ENCODE data around the gene PPFIA1.

The PPFIA1 gene

DNA sequence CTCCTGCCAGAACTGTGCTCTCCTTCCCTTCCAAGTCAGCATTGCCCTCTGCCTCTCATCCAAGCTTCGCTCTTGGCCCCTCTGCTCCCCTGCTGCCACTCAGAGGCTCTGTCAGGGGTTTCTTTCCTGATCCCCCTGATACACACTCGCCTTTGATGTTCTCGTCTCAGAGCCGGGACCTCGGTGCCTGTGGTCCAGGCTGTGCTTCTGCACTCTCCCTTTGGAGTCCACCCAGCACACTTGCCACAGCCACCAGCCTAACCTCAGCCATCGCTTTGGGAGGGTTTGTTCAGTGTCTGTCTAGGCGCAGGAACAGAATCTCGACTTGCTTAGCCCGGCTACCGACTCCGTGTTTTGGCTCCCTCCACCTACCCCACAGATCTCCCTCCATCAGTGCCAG is 29.1 kb downstream of the PPFIA1 start:
- no peak for DNase-seq

GRCh38 chr11:70301191-70301590 is 30.7 kb downstream of the PPFIA1 start:
- no peak for DNase-seq

DNA sequence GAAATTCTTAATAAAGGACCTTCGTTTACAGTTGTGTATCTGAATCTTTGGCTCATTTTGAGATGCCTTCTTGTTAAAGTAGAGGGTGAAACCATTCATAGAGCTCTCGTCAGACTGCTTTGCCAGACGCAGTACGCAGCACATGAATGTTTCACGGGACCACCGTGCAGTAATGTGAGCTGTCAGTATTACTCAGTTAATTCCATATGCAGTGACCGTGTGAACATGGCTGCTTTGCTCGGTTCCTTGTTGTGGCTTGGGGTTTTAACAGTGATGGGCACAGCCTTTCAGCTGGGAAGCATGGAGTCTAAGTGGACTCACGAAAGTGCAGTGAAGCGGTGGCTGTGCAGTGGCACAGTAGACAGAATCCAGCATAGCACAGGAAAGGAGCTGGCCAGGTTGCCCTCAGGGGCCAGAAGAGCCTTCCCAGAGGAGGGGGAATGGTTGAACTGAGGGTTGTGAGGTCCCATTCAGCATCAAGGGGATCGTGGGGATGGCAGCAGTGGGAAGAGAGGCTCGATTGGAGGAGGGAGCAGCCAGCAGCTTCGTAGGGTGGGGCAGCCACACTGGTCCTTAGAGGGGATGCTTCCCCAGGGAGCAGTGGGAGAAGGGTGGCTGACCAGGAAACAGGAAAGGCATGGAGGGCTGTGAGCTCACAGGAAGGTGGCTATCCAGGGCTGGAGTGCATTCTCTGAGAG is 31.4 kb downstream of the PPFIA1 start:
- DNase-seq: no peak

GRCh38 chr11:70302419-70302752 is 31.9 kb downstream of the PPFIA1 start:
- DNase-seq: no peak

- DNase-seq: no peak
These were observed 32.6 kb downstream of the PPFIA1 start for GRCh38 chr11:70303070-70303469.

DNA sequence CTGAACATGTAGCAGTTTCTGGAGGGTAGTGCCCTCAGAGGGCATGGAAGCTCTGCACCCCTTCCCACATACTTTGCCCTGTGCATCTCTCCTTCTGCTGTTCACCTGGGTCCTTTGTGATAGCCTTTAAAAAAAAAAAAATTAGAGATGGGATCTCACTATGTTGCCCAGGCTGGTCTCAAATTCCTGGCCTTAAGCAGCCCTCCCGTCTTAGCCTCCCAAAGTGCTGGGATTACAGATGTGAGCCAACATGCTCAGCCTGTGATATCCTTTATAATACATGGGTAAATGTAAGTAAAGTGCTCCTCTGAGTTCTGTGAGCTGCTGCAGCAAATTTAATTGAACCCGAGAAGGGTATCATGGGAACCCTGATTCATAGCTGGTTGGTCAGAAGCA is 33.7 kb downstream of the PPFIA1 start:
- DNase-seq: no peak

DNA sequence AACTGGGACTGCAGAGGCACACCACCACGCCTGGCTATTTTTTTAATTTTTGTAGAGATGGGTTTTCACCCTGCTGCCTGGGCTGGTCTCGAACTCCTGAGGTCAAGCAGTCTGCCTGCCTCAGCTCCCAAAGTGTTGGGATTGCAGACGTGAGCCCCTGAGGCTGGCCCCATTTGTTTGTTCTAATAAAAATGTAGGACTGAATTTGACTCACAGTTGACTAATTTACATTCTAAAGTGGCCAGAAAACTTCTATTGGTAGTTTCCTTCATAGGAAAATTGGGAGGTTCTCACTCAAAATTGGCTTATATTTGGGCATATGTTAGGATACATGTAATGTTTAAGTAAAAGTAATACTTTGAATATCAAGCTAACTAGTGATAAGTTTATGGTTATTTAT is 35.0 kb downstream of the PPFIA1 start:
- no peak for DNase-seq

DNA sequence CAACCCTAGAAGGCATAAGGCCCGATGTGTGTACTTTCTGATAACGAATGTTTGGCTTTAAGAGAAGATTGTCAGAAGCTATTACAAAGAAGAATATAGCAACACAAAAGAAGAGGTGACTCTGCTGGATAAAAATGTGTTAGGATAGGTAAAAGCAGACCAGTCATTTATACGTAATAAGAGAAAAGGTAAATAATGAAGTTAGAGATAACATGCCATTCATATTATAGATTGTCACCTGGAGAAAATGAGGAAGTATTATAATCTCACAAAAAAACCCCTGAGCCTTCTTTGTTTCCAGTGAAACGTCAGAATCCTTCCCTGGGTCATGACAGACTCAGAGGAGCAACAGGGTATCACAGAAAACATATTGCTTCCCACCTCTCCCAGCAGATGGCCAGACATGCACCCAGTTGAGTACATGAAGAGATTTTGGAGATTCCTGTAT is 36.1 kb downstream of the PPFIA1 start:
- no peak for DNase-seq

DNA sequence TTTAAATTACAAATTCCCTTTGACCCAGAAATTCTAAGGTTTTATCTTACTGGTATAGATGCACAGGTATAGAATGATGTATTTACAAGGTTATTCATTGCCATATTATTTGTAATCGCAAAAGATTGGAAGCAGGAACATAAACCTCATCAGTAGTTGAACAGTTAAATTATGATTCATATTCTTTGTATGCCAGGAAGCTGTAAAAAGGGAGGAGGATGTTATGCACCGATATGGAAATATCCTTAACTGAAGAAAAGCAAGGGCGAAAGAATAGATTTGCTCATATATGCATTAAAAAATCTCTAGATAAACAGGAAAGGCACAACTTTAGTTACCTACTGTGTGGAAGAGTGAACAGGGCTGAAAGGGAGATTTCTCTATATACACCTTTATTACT is 36.7 kb downstream of the PPFIA1 start:
- no peak for DNase-seq

- no peak for DNase-seq
These were observed 41.1 kb downstream of the PPFIA1 start for GRCh38 chr11:70311616-70312015.

GRCh38 chr11:70312401-70313357 is 42.2 kb downstream of the PPFIA1 start:
- DNase-seq: no peak

DNA sequence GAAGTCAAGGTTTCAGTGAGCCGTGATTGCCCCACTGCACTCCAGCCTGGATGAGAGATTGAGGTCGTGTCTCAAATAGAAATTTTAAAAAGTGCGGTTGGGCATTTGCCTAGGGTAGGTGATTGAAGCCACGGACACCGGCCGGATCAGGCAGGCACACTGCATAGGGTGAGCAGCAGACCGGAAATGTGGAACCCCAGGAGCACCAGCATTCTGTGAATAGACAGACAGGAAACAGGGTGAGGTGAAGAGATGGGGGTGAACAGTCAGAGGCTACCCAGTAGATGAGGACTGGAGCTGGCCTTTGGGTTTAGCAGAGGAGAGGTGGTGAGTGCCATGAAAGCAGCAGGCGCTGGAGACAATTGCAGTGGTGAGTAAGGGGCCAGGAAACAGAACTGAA is 43.5 kb downstream of the PPFIA1 start:
- DNase-seq: no peak

GRCh38 chr11:70314730-70315129 is 44.2 kb downstream of the PPFIA1 start:
- no peak for DNase-seq

DNA sequence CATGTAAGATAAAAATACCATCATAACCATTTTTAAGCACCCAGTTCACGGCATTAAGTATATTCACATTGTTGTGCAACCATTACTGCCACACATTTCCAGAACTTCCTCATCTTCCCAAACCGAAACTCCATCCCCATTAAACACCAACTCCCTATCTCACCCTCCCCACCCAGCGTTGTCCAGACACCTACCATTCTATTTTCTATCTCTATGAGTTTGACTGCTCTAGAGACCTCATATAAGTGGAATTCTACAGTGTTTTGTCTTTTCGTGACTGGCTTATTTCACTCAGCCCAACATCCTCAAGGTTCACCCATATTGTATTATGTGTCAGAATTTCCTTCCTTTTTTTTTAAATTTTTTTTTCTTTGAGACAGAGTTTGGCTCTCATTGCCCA is 45.2 kb downstream of the PPFIA1 start:
- DNase-seq: no peak

DNA sequence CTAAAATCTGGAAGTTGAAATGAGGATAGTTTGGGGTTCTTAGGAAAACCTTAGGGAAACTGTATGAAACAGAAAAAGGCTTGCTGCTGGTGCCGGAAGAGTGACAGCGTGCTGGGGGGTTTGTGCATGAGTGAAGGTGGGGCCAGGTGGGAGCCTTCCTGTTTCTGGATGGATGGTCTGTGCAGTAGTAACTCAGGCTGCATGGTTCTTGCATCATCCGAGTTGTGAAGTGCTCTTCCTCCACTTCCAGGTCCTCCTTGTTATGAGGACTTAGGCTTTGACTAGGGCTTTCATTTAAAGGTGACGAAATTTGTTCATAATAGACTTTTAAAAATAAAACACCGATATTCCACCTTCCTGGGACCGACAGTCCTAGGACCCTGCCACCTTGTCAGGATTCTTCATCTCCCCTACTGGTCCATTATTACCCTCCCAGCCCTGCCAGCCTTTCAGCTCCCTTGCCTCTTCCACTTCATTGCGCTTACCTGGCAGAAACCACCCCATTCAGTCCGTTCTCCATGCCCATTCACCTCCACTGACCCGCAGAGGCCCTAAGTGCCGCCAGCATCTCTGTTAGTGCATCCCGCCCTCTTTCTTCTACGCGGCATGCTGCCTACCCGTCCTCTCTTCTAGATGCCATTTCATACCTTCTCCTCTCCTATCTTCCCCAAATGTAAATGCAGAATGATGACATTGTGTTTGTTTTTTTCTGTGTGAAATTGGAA is 47.3 kb downstream of the PPFIA1 start:
- DNase-seq: no peak

GRCh38 chr11:70319396-70320076 is 49.0 kb downstream of the PPFIA1 start:
- no peak for DNase-seq

DNA sequence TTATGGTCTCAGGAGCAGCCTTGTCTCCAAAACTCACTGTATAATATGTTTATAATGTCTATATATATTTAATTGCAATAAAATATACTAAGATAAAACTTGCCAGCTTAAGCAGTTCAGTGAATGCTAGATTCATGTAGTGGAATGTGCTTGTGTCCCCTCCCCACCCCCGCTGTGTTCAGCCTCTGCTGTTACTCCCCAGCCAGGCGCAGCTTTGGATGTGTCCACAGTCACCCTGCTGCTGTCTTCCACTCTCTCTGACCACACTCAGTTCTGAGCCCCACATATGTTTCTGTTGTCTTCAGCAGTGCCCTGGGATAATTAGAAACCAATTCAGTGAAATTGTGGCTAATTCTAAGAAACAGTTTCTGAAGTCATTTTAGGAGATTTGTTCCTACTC is 52.2 kb downstream of the PPFIA1 start:
- DNase-seq: no peak

DNA sequence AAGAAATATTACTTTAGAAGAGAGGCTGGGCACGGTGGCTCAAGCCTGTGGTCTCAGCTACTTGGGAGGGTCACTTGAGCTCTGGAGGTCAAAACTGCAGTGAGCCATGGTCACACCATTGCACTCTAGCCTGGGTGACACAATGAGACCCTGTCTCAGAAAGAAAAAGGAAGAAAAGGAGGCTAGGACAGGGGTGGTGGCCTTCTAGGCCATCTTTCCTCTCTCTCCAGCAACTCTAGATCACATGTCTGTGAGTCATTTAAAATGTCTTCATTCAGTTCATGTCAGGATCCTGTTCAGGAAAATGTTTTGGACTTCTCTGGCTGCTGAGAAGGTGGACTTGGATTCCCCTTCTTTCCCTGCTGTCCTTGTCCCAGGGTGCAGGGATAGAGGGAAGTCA is 53.3 kb downstream of the PPFIA1 start:
- DNase-seq: no peak

GRCh38 chr11:70324376-70325115 is 54.1 kb downstream of the PPFIA1 start:
- DNase-seq: no peak

- DNase-seq: no peak
These were observed 55.3 kb downstream of the PPFIA1 start for GRCh38 chr11:70325824-70326223.

DNA sequence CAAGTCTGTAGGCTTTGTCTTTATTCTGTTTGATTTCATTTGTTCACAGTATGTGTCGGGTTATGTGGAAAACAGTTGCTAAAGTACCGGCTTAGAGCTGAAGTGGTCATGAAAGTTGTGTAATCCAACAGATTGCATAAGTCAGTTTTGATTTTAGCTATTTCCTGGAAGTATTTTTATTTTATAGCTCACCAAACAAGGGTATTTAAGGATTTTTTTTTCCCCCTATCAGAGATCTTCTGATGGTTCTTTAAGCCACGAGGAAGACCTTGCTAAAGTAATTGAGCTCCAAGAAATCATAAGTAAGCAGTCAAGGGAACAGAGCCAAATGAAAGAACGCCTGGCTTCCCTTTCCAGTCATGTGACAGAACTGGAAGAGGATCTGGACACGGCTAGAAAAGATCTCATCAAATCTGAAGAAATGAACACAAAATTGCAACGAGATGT is 55.9 kb downstream of the PPFIA1 start:
- no peak for DNase-seq

- no peak for DNase-seq
These were observed 56.3 kb downstream of the PPFIA1 start for GRCh38 chr11:70326833-70327232.

Measured in stimulated activated CD4-positive, alpha-beta T cell treated with anti-CD3 and anti-CD28 coated beads, Interleukin-4, amount 100 ng/mL, for 24 hours (primary cell).